Subcutaneous adipose tissue (tissue), 4 donors: ENCODE data around the gene TPRN. TPM values are rescaled to one million over a fixed set of nuclear protein-coding genes. Genes with fewer than 3 reads are reported as not detected.

Source experiments
- CTCF ChIP-seq: fragments of 450-650 bp; IDR thresholded peaks from one replicate; pipeline ENCODE4 v1.5.1; 2016; ENCODE audit warnings: low read depth, mild to moderate bottlenecking, control low read depth, antibody characterized with exemption, moderate library complexity
- total RNA-seq, 4 donors: library from RNA; depleted of rRNA; stranded (reverse); fragments of >200 nt; gene quantifications; one replicate each; pipeline ENCODE4 v1.1.0, GENCODE V29; 2016

TPRN gene
- total RNA-seq, 4 donors from 2014 or later, result 1.8 to 10.5 (median 4.9) TPM

- no peak for TF ChIP-seq CTCF
Measured at GRCh38 chr9:137237759-137238726, 37.5 kb upstream of the TPRN start.

GRCh38 chr9:137236936-137237421, 36.4 kb upstream of the TPRN start:
- TF ChIP-seq CTCF, result no peak

GRCh38 chr9:137236238-137236935, 35.8 kb upstream of the TPRN start:
- TF ChIP-seq CTCF, result no peak

GRCh38 chr9:137235424-137236237, 35.1 kb upstream of the TPRN start:
- no peak for TF ChIP-seq CTCF

- no peak for TF ChIP-seq CTCF
Measured at GRCh38 chr9:137234758-137235423, 34.4 kb upstream of the TPRN start.

- TF ChIP-seq CTCF, result no peak
Measured at GRCh38 chr9:137234055-137234697, 33.6 kb upstream of the TPRN start.
